ENCODE measurements around the gene ZGPAT. TPM values are rescaled to one million over a fixed set of nuclear protein-coding genes. Genes with fewer than 3 reads are reported as not detected.

Gene ZGPAT
- total RNA-seq, 1 experiment from 2014 or later: 48.4 TPM

GRCh38 chr20:63755933-63756647, 48.3 kb downstream of the ZGPAT start:
- Mint-ChIP-seq H3K27ac (ENCODE audit: unreplicated experiment) (no peak overlapping the region), H3K9me3 (ENCODE audit: low read depth, unreplicated experiment) (no peaks in the 10 kb centered on the region), H3K4me3 (ENCODE audit: low read depth, unreplicated experiment) (no peak overlapping the region), H3K36me3 (ENCODE audit: insufficient read depth, unreplicated experiment) (peaks cover 5% of the 10 kb centered on the region), H3K27me3 (ENCODE audit: unreplicated experiment) (peaks cover 38% of the 10 kb centered on the region), H3K4me1 (ENCODE audit: low read depth, unreplicated experiment) (no peaks in the 10 kb centered on the region)
- CTCF ChIA-PET: no interaction called here
- intact Hi-C loops (cut with micrococcal nuclease; ENCODE audit: unreplicated experiment): no loop called here
- TF ChIP-seq CTCF (IDR thresholded peaks at IDR 0.05; ENCODE audit: unreplicated experiment): no peak
- no peak for DNase-seq
- BruUV-seq (replicated peaks): no TSS peak

- CTCF ChIA-PET: no interaction called here
- DNase-seq: no peak
- BruUV-seq (replicated peaks): no TSS peak
- Mint-ChIP-seq H3K27me3 (ENCODE audit: unreplicated experiment) (peaks cover 38% of the 10 kb centered on the region), H3K27ac (ENCODE audit: unreplicated experiment) (no peak overlapping the region), H3K4me1 (ENCODE audit: low read depth, unreplicated experiment) (no peaks in the 10 kb centered on the region), H3K4me3 (ENCODE audit: low read depth, unreplicated experiment) (no peak overlapping the region), H3K9me3 (ENCODE audit: low read depth, unreplicated experiment) (no peaks in the 10 kb centered on the region), H3K36me3 (ENCODE audit: insufficient read depth, unreplicated experiment) (peaks cover 5% of the 10 kb centered on the region)
- no peak for TF ChIP-seq CTCF (IDR thresholded peaks at IDR 0.05; ENCODE audit: unreplicated experiment)
- intact Hi-C loops (cut with micrococcal nuclease; ENCODE audit: unreplicated experiment): no loop called here
Measured at GRCh38 chr20:63756648-63756991, 48.8 kb downstream of the ZGPAT start.

- DNase-seq: no peak
- CTCF ChIA-PET: interaction anchor here (0.6 kb wide), 1 partner anchor 1668 kb away, joined by 12 read pairs; no protein-coding TSS in a partner anchor
- Mint-ChIP-seq H3K27me3 (ENCODE audit: unreplicated experiment) (peaks cover 43% of the 10 kb centered on the region), H3K4me1 (ENCODE audit: low read depth, unreplicated experiment) (no peaks in the 10 kb centered on the region), H3K36me3 (ENCODE audit: insufficient read depth, unreplicated experiment) (no peaks in the 10 kb centered on the region), H3K27ac (ENCODE audit: unreplicated experiment) (no peak overlapping the region), H3K4me3 (ENCODE audit: low read depth, unreplicated experiment) (no peak overlapping the region), H3K9me3 (ENCODE audit: low read depth, unreplicated experiment) (no peaks in the 10 kb centered on the region)
- no peak for TF ChIP-seq CTCF (IDR thresholded peaks at IDR 0.05; ENCODE audit: unreplicated experiment)
- no TSS peak for BruUV-seq (replicated peaks)
- intact Hi-C loops (cut with micrococcal nuclease; ENCODE audit: unreplicated experiment): no loop called here
Measured at GRCh38 chr20:63758152-63758551, 50.3 kb downstream of the ZGPAT start.

GRCh38 chr20:63759377-63759901, 51.6 kb downstream of the ZGPAT start:
- Mint-ChIP-seq H3K27me3 (ENCODE audit: unreplicated experiment) (peaks cover 44% of the 10 kb centered on the region), H3K27ac (ENCODE audit: unreplicated experiment) (no peak overlapping the region), H3K9me3 (ENCODE audit: low read depth, unreplicated experiment) (no peaks in the 10 kb centered on the region), H3K36me3 (ENCODE audit: insufficient read depth, unreplicated experiment) (no peaks in the 10 kb centered on the region), H3K4me3 (ENCODE audit: low read depth, unreplicated experiment) (no peak overlapping the region), H3K4me1 (ENCODE audit: low read depth, unreplicated experiment) (no peaks in the 10 kb centered on the region)
- DNase-seq: no peak
- TF ChIP-seq CTCF (IDR thresholded peaks at IDR 0.05; ENCODE audit: unreplicated experiment): no peak
- CTCF ChIA-PET: no interaction called here
- no TSS peak for BruUV-seq (replicated peaks)
- intact Hi-C loops (cut with micrococcal nuclease; ENCODE audit: unreplicated experiment): no loop called here
